Fibroblast of lung (primary cell): ENCODE measurements around the gene BABAM2.

Experiments
- CTCF ChIP-seq, 2 donors: IDR thresholded peaks in 1 of 2; conservative IDR thresholded peaks in 1 of 2; 1 replicate in 1 of 2; 2 replicates in 1 of 2; pipeline ENCODE4 v1.5.1; 2011 to 2012; ENCODE audit warnings: low read length in 2 of 2, control low read depth in 1 of 2, inconsistent platforms in 1 of 2, low read depth in 1 of 2, mild to moderate bottlenecking in 1 of 2
- EZH2 ChIP-seq: IDR thresholded peaks from 2 replicates; pipeline ENCODE4 v1.5.1; 2012; ENCODE audit warnings: low read length, control low read depth, mild to moderate bottlenecking; ENCODE audit errors: missing control alignments

GRCh38 chr2:27976308-27976707, 85.8 kb downstream of the BABAM2 start:
- no peak for TF ChIP-seq CTCF (conservative IDR thresholded peaks at IDR 0.05 in 1 of 2, IDR thresholded peaks at IDR 0.05 in 1 of 2; ENCODE audit: low read depth in 1 of 2, low read length in 2 of 2)
- no peak for TF ChIP-seq EZH2
